LNCaP clone FGC (cell line): ENCODE measurements around the gene ALPL.

Experiments
- DNase-seq: peaks from one replicate; pipeline ENCODE4 v3.0.0-alpha.2; 2011; ENCODE audit warnings: low read depth
- H3K4me3 ChIP-seq: 2 replicates; pipeline ENCODE4 v1.5.1; 2011; ENCODE audit warnings: mild to moderate bottlenecking, low read depth, low read length, control low read depth
- TF ChIP-seq, protein P1 (sequence below): IDR thresholded peaks from 2 replicates; pipeline ENCODE4 v1.5.1; 2012; ENCODE audit warnings: mild to moderate bottlenecking; ENCODE audit not compliant: control insufficient read depth, insufficient read depth; ENCODE audit errors: extremely low read depth

Gene ALPL

DNA sequence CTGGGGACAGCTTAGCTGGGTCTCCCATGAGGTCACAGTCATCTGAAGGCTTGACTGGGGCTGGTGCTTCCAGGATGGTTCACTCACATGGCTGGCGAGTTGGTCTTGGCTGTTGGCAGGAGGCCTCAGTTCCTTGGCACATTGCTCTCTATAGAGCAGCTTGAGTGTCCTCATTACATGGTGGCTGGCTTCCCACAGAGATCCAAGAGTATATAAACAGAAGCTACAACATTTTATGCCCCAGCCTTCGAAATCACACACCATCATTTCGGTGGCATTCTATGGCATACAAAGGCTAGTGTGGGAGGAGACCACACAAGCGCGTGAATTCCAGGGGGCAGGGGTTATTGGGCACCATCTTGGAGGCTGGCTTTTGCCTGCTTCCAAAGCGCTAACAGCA lies 63.0 kb downstream of the ALPL start:
- no peak overlapping the region for H3K4me3 ChIP-seq
- TF ChIP-seq, protein P1, sequence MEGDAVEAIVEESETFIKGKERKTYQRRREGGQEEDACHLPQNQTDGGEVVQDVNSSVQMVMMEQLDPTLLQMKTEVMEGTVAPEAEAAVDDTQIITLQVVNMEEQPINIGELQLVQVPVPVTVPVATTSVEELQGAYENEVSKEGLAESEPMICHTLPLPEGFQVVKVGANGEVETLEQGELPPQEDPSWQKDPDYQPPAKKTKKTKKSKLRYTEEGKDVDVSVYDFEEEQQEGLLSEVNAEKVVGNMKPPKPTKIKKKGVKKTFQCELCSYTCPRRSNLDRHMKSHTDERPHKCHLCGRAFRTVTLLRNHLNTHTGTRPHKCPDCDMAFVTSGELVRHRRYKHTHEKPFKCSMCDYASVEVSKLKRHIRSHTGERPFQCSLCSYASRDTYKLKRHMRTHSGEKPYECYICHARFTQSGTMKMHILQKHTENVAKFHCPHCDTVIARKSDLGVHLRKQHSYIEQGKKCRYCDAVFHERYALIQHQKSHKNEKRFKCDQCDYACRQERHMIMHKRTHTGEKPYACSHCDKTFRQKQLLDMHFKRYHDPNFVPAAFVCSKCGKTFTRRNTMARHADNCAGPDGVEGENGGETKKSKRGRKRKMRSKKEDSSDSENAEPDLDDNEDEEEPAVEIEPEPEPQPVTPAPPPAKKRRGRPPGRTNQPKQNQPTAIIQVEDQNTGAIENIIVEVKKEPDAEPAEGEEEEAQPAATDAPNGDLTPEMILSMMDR: no peak
- no peak for DNase-seq

DNA sequence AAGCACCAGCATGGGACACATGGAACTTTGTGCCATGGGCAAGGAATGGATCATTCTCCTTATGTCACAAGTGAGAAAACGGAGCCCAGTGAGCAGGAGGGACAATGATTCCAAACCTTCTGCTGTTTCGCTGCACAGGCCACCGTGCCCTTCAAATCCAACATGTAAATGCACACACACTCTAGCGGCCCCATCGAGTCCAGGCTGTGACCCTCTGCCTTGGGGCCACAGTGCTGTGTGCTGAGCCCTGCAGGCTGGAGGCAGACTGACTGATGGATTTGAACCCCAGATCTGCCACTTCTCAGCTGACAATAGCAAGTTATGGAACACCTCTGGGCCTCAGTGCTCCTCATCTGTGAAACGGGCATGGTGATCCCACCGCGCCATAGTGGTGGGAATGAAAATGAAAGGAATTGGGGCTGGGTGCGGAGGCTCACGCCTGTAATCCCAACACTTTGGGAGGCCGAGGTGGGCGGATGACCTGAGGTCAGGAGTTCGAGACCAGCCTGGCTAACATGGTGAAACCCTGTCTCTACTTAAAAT lies 63.6 kb downstream of the ALPL start:
- TF ChIP-seq, protein P1: no peak
- H3K4me3 ChIP-seq: no peak overlapping the region
- no peak for DNase-seq

DNA sequence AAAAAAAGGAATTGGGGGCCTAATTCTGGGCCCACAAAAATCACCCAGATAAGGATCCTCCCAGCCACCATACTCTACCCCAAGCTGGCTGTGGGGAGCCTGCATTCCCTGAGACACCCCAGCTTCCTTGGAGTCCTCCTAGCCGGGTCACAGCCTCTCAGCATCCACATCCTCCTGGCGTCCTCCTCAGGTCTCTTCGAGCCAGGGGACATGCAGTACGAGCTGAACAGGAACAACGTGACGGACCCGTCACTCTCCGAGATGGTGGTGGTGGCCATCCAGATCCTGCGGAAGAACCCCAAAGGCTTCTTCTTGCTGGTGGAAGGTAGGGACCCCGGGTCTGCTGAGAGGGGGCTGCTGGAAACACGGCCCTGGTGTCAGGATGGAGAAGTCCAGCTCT lies 64.3 kb downstream of the ALPL start:
- TF ChIP-seq, protein P1: no peak
- H3K4me3 ChIP-seq: no peak overlapping the region
- DNase-seq: no peak

DNA sequence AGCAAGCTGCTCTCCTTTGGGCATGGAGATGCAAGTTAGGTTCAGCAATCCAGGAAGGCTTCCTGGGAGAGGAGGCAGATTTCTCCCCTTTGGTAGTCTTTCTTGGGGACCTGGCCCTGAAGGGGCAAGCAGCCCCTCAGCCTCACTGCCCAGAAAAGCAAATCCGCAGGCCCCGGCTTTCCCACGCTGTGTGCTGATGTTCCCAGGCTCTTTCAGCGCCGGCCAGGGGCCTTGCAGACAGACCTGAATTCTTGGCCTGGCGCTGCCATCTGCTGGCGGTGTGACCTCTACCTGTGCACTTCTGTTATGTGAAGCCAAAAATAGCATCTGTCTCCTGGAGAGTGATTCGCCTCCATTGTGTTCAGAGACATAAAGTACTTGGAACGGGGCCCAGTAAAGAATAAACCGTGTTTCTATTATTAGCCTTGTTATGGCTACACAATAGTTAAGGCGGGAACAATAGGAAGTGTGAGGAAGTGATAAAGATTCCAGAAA lies 64.8 kb downstream of the ALPL start:
- H3K4me3 ChIP-seq: no peak overlapping the region
- TF ChIP-seq, protein P1: peak; percentile 69
- peak; percentile 44 for DNase-seq

DNA sequence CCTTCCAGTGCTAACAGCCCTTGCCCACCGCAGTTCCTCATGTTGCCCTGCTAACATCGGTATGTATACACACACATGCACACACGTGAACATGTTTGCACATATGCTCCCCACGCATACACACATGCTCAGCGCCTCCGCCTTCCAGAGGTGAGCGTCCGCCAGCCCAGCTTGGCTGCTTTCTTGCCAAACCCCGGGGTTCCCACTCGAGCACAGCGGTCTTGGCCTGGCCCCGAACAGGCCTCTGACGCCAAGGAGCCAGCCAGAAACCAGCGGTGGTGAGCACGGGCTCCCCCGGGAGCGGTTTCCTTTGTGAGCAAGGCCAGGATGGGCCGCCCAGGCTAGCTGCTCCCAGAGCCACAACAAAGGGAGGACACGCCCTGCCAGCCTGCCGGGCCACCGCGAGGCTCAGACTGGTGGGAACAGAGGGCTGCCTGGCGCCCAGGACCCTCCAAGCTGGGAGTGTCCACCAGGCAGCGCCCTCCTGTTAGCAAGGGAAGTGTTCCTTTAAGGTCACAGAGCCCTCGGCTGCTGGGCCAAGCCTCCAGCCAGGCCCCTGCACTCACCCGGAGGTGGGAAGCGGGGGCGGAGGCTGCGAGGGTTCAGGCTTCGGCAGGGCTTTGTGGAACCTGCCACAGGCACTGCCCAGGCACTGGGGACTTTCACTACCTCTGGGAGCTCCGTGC lies 65.4 kb downstream of the ALPL start:
- H3K4me3 ChIP-seq: no peak overlapping the region
- DNase-seq: no peak
- TF ChIP-seq, protein P1: no peak

DNA sequence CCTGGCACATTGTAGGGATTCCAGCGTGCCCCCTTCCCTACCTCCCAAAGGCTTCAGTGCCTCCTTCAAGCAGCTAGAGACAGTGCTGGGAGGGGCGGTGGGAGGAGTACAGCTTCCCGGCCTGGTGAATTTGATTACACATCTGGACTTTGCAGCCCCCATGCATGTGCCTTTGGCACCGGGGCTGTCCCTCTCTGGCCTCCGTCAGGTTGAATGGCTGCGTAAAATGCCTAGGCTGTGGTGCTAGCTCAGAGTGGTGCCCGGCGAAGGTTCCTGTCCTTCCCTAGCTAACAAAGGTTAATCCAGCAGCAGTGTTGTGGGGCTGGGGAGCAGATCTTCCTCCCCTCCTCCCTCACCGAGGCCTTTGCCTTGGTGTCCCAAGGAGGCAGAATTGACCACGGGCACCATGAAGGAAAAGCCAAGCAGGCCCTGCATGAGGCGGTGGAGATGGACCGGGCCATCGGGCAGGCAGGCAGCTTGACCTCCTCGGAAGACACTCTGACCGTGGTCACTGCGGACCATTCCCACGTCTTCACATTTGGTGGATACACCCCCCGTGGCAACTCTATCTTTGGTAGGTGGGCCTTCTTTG lies 66.2 kb downstream of the ALPL start:
- TF ChIP-seq, protein P1: no peak
- DNase-seq: no peak

More for the DNA sequence above, 66.2 kb downstream of the ALPL start:
- no peak overlapping the region for H3K4me3 ChIP-seq
